Measurements from ENCODE around the gene OXCT1.

GRCh38 chr5:41686191-41686590 lies 184.0 kb downstream of the OXCT1 start:
- TF ChIP-seq, protein P1, sequence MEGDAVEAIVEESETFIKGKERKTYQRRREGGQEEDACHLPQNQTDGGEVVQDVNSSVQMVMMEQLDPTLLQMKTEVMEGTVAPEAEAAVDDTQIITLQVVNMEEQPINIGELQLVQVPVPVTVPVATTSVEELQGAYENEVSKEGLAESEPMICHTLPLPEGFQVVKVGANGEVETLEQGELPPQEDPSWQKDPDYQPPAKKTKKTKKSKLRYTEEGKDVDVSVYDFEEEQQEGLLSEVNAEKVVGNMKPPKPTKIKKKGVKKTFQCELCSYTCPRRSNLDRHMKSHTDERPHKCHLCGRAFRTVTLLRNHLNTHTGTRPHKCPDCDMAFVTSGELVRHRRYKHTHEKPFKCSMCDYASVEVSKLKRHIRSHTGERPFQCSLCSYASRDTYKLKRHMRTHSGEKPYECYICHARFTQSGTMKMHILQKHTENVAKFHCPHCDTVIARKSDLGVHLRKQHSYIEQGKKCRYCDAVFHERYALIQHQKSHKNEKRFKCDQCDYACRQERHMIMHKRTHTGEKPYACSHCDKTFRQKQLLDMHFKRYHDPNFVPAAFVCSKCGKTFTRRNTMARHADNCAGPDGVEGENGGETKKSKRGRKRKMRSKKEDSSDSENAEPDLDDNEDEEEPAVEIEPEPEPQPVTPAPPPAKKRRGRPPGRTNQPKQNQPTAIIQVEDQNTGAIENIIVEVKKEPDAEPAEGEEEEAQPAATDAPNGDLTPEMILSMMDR (IDR thresholded peaks at IDR 0.05), result no peak
- no peak for TF ChIP-seq NFE2L1 (CRISPR knock-in tag; IDR thresholded peaks at IDR 0.05)
- no peak for TF ChIP-seq ATF2 (CRISPR knock-in tag; IDR thresholded peaks at IDR 0.05; ENCODE audit: borderline replicate concordance, low read depth)
- TF ChIP-seq ZBTB21 (CRISPR knock-in tag; IDR thresholded peaks at IDR 0.05; ENCODE audit: borderline replicate concordance), result no peak
- no peak for TF ChIP-seq ZNF423 (CRISPR knock-in tag; IDR thresholded peaks at IDR 0.05)
- no peak for TF ChIP-seq ZNF416 (CRISPR knock-in tag; IDR thresholded peaks at IDR 0.05)

All from WTC11 (cell line).